Activated naive CD8-positive, alpha-beta T cell treated with anti-CD3 and anti-CD28 coated beads, Interleukin-2, amount 10 ng/mL, durations not matched to agents 7 days and 5 days (primary cell): Measurements from ENCODE around the gene SNED1. TPM values are rescaled to one million over a fixed set of nuclear protein-coding genes. Genes with fewer than 3 reads are reported as not detected.

Source experiments
- ATAC-seq: fragments of 150-1000 bp; cut with Tn5 transposase; one replicate; pipeline ENCODE4 v1.10.0; 2021; ENCODE audit warnings: low read depth, moderate library complexity
- POLR2A ChIA-PET: fragments of 350-600 bp; sonication (Branson Sonifier 250); formaldehyde crosslinking; loops from one replicate; lab custom pipeline; 2021; ENCODE audit warnings: antibody characterized with exemption; lab: Charles Lee
- DNase-seq: peaks from one replicate; pipeline ENCODE4 v3.0.0; 2021
- H3K27ac Mint-ChIP-seq: one replicate; pipeline ENCODE4 v1.8.0; 2022; ENCODE audit warnings: mild to moderate bottlenecking, mixed read lengths
- H3K27me3 Mint-ChIP-seq: one replicate; pipeline ENCODE4 v1.8.0; 2022; ENCODE audit warnings: mild to moderate bottlenecking, moderate library complexity, mixed read lengths
- H3K36me3 Mint-ChIP-seq: one replicate; pipeline ENCODE4 v1.8.0; 2021; ENCODE audit warnings: mild to moderate bottlenecking, mixed read lengths
- H3K4me1 Mint-ChIP-seq: one replicate; pipeline ENCODE4 v1.8.0; 2021; ENCODE audit warnings: mixed read lengths
- H3K4me3 Mint-ChIP-seq: one replicate; pipeline ENCODE4 v1.8.0; 2022; ENCODE audit warnings: mild to moderate bottlenecking, moderate library complexity, mixed read lengths
- H3K9me3 Mint-ChIP-seq: one replicate; pipeline ENCODE4 v1.8.0; 2021; ENCODE audit warnings: mixed read lengths
- total RNA-seq, 2 experiments: library from RNA; stranded (reverse); gene quantifications; one replicate each; pipeline ENCODE4 v1.2.3, GENCODE V29; 2021

Gene SNED1
- total RNA-seq, 2 experiments from 2014 or later, result 14.5 to 18.7 TPM

DNA sequence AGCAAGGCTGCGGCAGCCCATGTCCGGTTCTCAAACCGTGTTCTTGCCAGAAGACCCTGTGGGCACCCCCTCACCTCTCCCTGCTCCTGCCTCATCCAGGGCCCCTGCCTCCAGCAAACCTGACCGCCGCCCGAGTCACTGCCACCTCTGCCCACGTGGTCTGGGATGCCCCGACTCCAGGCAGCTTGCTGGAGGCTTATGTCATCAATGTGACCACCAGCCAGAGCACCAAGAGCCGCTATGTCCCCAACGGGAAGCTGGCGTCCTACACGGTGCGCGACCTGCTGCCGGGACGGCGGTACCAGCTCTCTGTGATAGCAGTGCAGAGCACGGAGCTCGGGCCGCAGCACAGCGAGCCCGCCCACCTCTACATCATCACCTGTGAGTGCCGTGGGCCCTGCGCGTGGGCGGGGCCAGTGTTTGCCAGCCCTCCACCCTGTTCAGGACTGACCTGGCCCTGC lies 71.4 kb downstream of the SNED1 start:
- Mint-ChIP-seq H3K4me3 (no peak overlapping the region), H3K27ac (no peak overlapping the region), H3K4me1 (no peaks in the 10 kb centered on the region), H3K36me3 (no peaks in the 10 kb centered on the region), H3K9me3 (no peaks in the 10 kb centered on the region), H3K27me3 (no peaks in the 10 kb centered on the region)
- POLR2A ChIA-PET, result no interaction called here
- ATAC-seq (no peak), DNase-seq (no peak)

DNA sequence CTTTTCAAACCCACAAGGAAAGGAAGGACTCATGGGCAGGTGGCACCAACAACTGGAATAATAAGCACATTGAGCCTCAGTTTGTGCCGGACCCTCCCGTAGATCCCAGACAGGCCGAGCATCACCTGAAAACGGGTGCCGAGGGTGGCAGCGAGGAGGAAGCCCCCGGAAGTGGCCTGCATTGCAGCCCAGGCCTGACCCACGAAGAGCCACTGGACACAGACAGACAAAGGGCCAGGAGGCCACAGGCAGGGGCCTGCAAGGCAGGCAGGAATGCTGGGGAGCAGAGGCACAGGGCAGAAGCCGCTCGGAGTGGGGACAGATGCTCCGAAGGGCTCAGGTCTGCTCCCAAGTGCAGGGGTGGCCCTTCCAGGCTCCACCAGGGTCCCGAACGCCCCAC lies 71.9 kb downstream of the SNED1 start:
- no peak overlapping the region for H3K4me3 Mint-ChIP-seq
- H3K4me1 Mint-ChIP-seq, result no peaks in the 10 kb centered on the region
- H3K9me3 Mint-ChIP-seq, result no peaks in the 10 kb centered on the region
- no peak overlapping the region for H3K27ac Mint-ChIP-seq
- no peaks in the 10 kb centered on the region for H3K27me3 Mint-ChIP-seq
- DNase-seq, result no peak
- POLR2A ChIA-PET, result no interaction called here
- H3K36me3 Mint-ChIP-seq, result no peaks in the 10 kb centered on the region
- ATAC-seq, result no peak

DNA sequence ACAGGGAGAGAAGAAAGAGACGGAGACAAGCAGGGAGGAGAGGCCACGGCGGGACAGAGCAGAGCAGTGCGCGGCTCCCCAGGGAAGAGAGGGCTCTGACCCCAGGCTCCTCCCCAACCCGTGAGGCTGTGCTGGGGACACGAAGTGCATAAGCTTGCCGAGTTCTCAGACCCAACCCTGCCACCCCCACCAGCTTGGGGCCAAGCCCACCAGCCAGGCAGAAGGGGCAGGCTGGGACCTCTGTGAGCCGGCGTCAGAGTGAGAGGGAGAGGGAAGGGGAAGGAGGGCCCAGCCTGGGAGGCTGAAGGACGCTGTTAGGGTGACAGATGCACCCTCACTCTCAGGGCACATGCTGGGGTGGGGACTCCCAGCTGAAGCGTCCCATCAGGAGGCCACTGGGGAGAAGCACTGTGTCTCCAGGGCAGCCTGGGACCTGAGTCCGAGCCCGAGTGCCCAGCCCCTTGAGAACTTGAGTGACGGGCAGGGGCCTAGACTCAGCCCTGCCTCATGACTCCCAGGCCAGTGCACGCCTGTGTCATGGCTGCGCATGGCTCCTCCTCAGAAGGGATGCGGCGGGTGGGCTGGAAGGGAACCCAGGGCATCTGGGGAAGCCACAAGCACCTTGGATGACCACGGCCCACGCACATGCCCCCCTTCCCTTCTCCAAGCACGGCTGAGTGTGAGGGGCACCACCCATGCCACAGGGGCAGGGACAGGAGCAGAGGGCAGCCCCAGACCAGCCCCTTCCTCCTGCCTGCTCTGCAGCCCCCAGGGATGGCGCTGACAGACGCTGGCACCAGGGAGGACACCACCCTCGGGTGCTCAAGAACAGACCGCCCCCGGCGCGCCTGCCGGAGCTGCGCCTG lies 72.6 kb downstream of the SNED1 start:
- H3K27me3 Mint-ChIP-seq, result no peaks in the 10 kb centered on the region
- no peak for DNase-seq
- POLR2A ChIA-PET, result no interaction called here
- H3K36me3 Mint-ChIP-seq, result no peaks in the 10 kb centered on the region
- H3K9me3 Mint-ChIP-seq, result no peaks in the 10 kb centered on the region
- no peak overlapping the region for H3K4me3 Mint-ChIP-seq
- no peak overlapping the region for H3K27ac Mint-ChIP-seq
- no peak for ATAC-seq
- H3K4me1 Mint-ChIP-seq, result no peaks in the 10 kb centered on the region

DNA sequence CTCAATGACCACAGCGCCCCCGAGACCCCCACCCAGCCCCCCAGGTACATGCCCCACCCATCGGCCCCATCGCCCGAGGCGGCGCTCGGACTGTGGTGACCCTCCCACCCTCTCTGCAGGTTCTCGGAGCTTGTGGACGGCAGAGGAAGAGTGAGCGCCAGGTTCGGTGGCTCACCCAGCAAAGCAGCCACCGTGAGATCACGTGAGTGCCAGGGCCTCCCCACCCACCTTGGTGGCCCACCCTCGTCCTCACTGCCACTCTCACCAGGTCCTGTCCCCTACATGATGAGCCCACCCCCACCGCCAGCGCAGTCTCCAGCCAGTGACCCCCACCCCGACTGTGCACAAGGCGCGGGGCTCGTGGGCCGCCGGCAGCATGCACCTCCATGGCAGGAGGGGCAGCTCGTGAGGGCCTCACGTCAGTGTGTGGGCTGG lies 73.3 kb downstream of the SNED1 start:
- no peak overlapping the region for H3K4me3 Mint-ChIP-seq
- no peak for DNase-seq
- POLR2A ChIA-PET, result no interaction called here

DNA sequence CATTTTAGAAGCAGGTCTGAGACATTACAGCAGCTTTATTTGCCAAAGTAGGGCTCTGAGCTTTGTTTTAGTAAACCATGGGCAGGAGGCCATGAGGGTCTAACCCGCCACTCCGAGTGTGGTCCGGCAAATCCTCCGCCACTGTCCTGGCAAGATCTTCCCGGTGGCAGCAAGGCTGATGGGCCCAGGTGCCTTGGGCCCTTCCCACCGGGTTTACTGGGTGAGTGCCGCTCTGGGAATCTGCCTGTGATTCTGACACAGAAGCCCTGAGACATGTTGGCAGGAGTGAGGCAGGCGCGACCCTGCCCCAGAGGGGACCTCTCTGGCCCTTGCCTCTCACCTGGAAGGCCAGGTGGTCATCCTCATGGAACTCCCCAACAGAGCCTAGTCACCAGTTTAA lies 73.7 kb downstream of the SNED1 start:
- H3K4me3 Mint-ChIP-seq, result no peak overlapping the region
- H3K36me3 Mint-ChIP-seq, result no peaks in the 10 kb centered on the region
- POLR2A ChIA-PET, result no interaction called here
- DNase-seq (no peak), ATAC-seq (no peak)
- no peaks in the 10 kb centered on the region for H3K9me3 Mint-ChIP-seq
- no peaks in the 10 kb centered on the region for H3K4me1 Mint-ChIP-seq
- no peaks in the 10 kb centered on the region for H3K27me3 Mint-ChIP-seq
- H3K27ac Mint-ChIP-seq, result no peak overlapping the region

More for the DNA sequence above, 73.3 kb downstream of the SNED1 start:
- no peaks in the 10 kb centered on the region for H3K9me3 Mint-ChIP-seq
- no peaks in the 10 kb centered on the region for H3K36me3 Mint-ChIP-seq
- no peak for ATAC-seq
- H3K27me3 Mint-ChIP-seq, result no peaks in the 10 kb centered on the region
- H3K4me1 Mint-ChIP-seq, result no peaks in the 10 kb centered on the region
- H3K27ac Mint-ChIP-seq, result no peak overlapping the region

DNA sequence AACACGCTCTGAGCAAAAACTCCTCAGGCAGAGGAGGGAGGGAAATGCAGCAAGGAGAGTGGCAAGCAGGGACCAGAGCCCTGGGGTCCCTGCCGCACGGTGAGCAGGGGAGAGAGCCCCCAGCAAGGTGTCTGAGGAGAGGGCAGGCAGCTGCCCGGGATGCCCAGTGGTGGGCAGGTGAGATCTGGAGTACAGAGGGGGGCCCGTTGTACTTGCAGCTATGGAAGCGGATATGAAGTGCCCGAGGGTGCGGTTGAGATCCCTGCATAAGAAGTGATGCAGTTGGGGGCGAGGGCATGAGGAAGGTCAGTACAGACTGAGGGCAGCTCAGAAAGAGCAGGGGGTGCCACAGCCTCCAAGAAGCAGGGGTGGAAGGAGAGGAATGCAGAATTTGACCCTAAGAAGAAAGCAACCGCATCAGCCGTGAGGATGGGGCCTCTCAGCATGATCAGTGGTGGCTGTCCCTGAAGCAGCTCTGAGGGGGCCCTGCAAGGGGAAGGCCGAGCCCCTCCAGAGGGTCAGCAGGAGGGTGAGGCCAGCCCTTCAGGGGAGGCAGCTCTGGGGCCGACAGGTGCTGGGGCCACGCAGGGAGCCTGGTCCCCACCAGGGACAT lies 74.2 kb downstream of the SNED1 start:
- no peak overlapping the region for H3K4me3 Mint-ChIP-seq
- H3K27ac Mint-ChIP-seq, result no peak overlapping the region
- no peak for DNase-seq
- no peaks in the 10 kb centered on the region for H3K9me3 Mint-ChIP-seq
- POLR2A ChIA-PET, result no interaction called here
- H3K36me3 Mint-ChIP-seq, result no peaks in the 10 kb centered on the region
- no peak for ATAC-seq
- no peaks in the 10 kb centered on the region for H3K27me3 Mint-ChIP-seq
- H3K4me1 Mint-ChIP-seq, result no peaks in the 10 kb centered on the region

DNA sequence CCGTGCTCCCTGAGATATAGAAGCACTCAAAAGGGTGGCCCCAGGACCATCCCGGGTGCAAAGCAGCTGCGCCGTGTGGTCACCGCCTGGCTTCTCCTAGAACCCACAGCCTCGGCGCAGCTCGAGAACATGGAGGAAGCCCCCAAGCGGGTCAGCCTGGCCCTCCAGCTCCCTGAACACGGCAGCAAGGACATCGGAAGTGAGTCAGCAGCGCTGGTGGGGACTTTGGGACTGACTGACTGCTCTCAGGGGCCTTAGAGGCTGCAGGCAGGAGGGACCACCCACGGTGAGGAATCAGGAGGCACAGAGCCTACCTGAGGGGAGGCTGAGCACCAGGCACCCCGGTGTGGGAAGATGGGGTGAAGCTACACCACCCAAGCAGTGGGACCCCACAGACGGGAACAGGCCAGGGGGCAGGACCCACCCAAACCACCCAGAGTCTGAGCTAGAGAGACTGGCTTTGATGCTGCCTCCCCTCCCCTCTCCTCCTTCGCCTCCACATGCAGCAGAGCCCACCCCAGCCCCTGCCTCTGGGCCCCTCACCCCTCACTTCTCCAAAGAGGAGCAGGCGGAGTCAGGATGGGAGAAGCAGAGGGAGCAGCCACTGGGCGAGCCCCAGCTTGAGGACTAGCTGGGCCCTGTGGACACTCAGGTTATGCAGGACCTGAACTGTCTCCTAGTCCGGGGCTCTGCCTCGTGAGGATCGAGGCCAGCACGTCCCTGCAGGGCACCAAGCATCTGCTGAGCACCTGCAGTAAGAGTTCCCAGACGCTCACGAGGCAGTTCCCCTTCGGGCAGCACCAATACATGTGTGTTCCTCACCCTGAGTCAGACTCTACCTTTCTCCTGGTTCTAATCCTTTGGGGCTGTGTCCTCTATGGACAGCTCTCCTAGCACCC lies 75.0 kb downstream of the SNED1 start:
- Mint-ChIP-seq H3K27me3 (no peaks in the 10 kb centered on the region), H3K9me3 (no peaks in the 10 kb centered on the region), H3K27ac (no peak overlapping the region), H3K36me3 (no peaks in the 10 kb centered on the region), H3K4me1 (no peaks in the 10 kb centered on the region), H3K4me3 (no peak overlapping the region)
- POLR2A ChIA-PET, result no interaction called here
- no peak for ATAC-seq
- DNase-seq, result no peak

DNA sequence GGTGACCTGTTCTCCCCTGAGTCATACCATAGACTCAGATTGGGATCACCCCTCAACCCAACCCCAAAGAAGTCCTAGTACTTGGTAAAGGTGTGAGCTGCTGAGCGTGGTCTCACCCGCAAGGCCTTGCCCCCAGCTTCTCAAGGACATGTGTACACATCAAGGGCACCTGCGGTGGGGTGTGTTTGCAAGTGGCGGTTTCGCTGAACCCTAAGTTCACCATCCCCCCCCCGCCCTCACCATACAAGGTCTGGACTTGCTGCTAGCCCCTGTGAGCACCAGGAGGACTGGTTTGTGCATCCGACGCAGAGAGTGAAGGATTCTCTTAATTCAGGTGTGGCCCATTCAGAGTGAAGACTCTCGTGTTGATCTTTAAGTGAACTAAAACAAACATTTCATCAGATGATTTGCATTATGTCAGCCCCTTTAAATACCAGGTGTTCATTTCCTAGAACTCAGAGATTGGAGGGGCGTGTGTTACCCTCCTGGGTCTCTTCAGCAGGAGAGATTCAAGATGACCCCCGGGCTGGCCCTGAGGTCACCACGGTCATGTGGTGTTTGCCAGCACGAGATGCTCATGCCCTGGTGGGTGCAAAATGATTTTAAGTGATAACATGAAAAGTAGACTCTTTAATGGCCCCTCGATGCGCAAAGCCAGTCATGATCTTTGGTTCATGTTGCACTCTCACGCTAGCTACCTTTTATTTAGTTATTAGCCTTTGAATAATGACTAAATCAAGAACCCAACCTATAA lies 75.8 kb downstream of the SNED1 start:
- ATAC-seq, result no peak
- H3K27ac Mint-ChIP-seq, result no peak overlapping the region
- H3K9me3 Mint-ChIP-seq, result no peaks in the 10 kb centered on the region
- H3K4me3 Mint-ChIP-seq, result no peak overlapping the region
- H3K27me3 Mint-ChIP-seq, result no peaks in the 10 kb centered on the region
- POLR2A ChIA-PET, result no interaction called here
- DNase-seq, result no peak
- H3K4me1 Mint-ChIP-seq, result no peaks in the 10 kb centered on the region
- H3K36me3 Mint-ChIP-seq, result no peaks in the 10 kb centered on the region

DNA sequence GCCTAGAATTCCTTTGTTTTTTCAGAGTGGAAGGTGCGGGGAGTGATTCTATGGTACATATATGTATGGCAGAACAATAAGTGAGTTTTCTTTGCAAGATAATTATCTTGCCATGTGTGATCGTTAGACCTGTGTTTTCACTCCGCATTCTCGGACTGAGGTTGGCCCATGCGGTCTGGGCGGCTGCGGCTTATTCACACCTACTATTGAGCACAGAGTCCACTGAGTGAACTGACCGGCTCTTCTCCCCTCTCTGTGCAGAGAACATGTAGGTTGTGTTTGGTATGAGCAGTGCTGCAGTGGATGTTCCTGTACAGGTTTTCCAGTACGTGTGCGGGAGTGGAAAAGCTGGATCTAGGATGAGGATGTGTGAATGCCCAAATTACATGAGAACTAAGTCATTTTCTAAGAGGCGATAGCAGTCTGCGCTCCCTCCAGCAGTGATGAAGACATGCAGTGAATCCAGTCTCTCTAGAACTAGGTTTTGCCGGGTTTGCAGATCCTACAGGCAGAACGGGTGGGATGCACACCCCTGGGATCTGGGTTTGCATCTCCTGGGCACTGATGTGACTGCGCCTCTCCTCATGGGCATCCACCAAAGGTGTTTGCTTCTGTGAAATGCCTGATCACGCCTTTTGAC lies 76.6 kb downstream of the SNED1 start:
- H3K9me3 Mint-ChIP-seq, result no peaks in the 10 kb centered on the region
- DNase-seq, result no peak
- POLR2A ChIA-PET, result no interaction called here
- no peaks in the 10 kb centered on the region for H3K4me1 Mint-ChIP-seq
- H3K27ac Mint-ChIP-seq, result no peak overlapping the region
- H3K4me3 Mint-ChIP-seq, result no peak overlapping the region
- no peaks in the 10 kb centered on the region for H3K27me3 Mint-ChIP-seq
- no peak for ATAC-seq
- H3K36me3 Mint-ChIP-seq, result no peaks in the 10 kb centered on the region

DNA sequence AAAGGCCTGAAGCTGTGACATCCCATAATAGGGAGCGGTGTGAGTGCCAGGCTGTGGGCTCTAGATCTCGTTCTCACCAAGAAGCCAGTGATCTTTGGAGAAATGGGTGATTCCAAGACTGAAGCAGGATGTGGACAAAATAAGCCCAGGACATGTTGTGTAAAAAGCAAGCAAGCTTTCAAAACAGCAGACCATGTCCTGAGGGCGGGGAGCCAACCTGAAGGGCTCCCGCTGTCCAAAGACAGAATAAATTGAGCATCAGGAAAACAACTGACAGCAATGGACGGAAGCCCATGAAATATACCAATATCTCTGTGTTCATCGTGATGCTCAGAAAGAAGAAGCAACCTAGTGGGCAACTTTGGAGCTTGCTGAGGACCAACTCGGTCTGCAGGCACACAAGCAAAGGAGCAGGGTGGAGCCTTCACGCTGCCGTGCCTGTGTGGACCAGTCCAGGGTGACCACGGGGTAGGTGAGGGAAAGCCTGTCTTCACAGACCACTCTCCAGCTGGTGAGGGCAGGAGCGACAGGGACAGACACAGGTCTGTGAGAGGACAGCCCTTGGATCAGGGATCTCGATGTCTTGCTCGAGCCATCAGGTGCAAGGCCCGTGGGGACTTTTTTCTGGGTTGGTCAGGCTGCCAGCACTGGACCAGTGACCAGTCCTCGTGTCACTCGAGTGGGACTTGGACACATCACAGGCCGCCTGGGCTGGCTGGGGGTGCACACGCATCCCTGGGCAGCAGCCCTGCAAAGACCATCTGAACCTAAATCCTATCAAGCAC lies 82.2 kb downstream of the SNED1 start:
- ATAC-seq (no peak), DNase-seq (no peak)
- no peak overlapping the region for H3K27ac Mint-ChIP-seq
- no peaks in the 10 kb centered on the region for H3K9me3 Mint-ChIP-seq
- H3K4me1 Mint-ChIP-seq, result no peaks in the 10 kb centered on the region
- H3K36me3 Mint-ChIP-seq, result no peaks in the 10 kb centered on the region
- H3K4me3 Mint-ChIP-seq, result no peak overlapping the region
- POLR2A ChIA-PET, result no interaction called here
- no peaks in the 10 kb centered on the region for H3K27me3 Mint-ChIP-seq

DNA sequence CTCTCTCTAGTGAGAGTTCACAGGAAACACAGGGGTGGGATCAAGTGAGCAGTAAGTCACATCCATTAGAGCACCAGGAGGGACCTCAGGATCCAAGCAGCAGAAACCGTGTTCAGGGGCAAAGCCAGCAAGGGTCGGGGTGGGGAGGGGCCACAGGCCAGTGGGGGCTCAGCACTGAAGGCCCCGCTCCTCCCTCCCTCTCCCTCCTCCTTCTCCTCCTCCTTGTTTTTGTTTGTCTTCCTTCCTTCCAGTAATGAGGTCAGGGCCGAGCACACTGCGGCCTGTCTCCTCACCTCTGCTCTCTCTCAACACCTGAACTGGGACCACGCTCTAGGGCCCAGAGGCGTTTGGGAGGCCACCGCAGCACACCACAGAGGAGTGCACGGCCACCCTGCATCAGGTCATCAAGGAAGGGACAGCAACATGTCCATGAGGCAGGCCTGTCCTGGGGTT lies 82.8 kb downstream of the SNED1 start:
- Mint-ChIP-seq H3K27ac (no peak overlapping the region), H3K9me3 (no peaks in the 10 kb centered on the region), H3K4me1 (no peaks in the 10 kb centered on the region), H3K4me3 (no peak overlapping the region), H3K27me3 (no peaks in the 10 kb centered on the region), H3K36me3 (peaks cover 3% of the 10 kb centered on the region)
- DNase-seq, result no peak
- ATAC-seq, result no peak
- POLR2A ChIA-PET, result interaction anchor here (1.2 kb wide), 1 partner anchor 68 kb away, joined by 3 read pairs; the partner anchor contains the start of gene PASK
